ENCODE results near the gene USP15.
"Not testable (repeated sequence)": the region's sequence is repeated elsewhere in the genome, so short reads cannot be mapped to it uniquely, and the experiment has no call there.

USP15 gene

GRCh38 chr12:62435303-62436163 is 175.3 kb downstream of the USP15 start:
- Histone ChIP-seq H3K4me1 (ENCODE audit: control insufficient read depth, low read depth, low read length) (no peaks in the 10 kb centered on the region), H3K4me3 (ENCODE audit: low read length) (peak overlapping the region; percentile 53), H3K9me3 (ENCODE audit: control insufficient read depth, low read depth, low read length) (no peaks in the 10 kb centered on the region), H3K36me3 (ENCODE audit: control insufficient read depth, low read depth, low read length) (no peaks in the 10 kb centered on the region), H3K27me3 (ENCODE audit: control insufficient read depth, insufficient read depth, low read length) (peaks cover 53% of the 10 kb centered on the region), H3K27ac (ENCODE audit: low read length) (no peak overlapping the region), H3K9ac (ENCODE audit: low read length) (no peak overlapping the region)

DNA sequence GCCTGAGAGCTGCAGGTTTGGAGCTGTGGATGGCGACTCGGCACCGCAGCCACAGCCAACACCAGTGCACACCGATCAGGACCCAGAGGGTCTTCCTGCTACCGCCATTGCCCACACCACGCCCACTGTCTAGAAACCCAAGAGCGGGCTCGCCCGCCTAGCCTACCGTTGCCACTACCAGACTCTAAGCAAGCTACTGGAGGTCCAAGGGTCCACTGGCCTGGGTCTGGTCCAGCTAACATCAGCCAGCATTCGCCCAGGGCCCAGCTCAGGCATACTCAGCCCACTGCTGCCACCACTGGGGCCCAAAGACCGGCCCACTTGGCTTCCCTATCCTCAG is 175.9 kb downstream of the USP15 start:
- H3K27me3 ChIP-seq (ENCODE audit: control insufficient read depth, insufficient read depth, low read length): peaks cover 53% of the 10 kb centered on the region
- H3K9ac ChIP-seq (ENCODE audit: low read length): no peak overlapping the region
- H3K27ac ChIP-seq (ENCODE audit: low read length): no peak overlapping the region
- no peaks in the 10 kb centered on the region for H3K36me3 ChIP-seq (ENCODE audit: control insufficient read depth, low read depth, low read length)
- no peaks in the 10 kb centered on the region for H3K4me1 ChIP-seq (ENCODE audit: control insufficient read depth, low read depth, low read length)
- no peaks in the 10 kb centered on the region for H3K9me3 ChIP-seq (ENCODE audit: control insufficient read depth, low read depth, low read length)
- H3K4me3 ChIP-seq (ENCODE audit: low read length): peak overlapping the region; percentile 53

DNA sequence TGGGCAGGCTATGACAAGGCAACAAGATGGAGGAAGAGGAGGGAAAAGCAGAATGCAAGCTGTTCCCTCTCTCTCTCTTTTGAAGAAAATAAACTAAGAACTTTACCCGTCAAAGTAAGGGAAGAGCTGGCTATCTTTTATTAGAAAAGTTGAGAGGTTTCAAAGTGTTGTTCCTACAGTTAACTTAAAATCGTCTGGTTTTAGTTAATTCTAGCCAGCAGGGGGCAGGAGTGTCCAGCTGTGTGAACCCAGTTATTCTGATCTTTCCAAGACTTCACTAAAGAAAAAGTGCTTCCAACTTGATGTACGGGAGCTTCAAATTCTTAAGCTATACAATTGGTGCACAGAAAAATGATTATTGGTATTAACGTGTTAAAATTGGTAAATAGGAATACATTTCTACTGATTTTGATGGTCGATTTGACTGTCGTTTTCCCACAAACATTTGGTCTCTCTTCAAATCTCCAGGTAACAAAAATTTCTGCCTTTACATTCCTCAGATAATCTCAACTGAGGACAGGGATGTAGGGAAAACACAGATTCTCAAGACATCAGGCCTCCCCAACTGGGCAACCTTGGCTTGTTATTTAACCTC is 178.0 kb downstream of the USP15 start:
- Histone ChIP-seq H3K9me3 (ENCODE audit: control insufficient read depth, low read depth, low read length) (no peaks in the 10 kb centered on the region), H3K27ac (ENCODE audit: low read length) (no peak overlapping the region)

DNA sequence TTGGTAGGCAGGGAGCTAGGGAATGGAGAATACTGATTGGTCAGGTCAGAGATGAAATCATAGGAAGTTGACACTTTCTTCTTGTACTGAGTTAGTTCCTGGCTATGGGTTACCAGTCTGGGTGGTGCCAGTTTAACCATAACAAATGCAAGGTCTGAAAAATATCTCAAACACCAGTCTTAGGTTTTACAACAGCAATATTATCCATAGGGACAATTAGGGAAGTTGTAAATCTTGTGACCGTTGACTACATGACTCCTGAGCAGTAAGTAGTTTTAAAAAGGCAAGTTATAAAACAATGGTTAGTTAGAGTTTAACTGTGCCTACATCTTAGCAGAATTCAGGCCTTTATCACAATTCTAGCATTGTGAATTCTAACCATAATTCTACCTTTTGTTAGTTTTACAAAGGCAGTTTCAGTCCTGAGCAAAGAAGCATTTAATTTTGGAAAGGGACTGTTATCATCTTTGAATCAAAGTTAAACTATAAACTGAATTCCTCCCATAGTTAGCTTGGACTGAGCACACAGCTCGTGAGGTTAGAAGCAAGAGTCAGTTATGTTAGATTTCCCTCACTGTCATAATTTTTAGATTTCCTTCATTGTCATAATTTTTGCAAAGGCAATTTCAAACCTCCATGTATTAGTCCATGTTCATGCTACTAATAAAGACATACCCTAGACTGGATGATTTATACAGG is 186.7 kb downstream of the USP15 start:
- H3K4me1 ChIP-seq (ENCODE audit: control insufficient read depth, low read depth, low read length): no peaks in the 10 kb centered on the region
- H3K36me3 ChIP-seq (ENCODE audit: control insufficient read depth, low read depth, low read length): no peaks in the 10 kb centered on the region
- no peak overlapping the region for H3K9ac ChIP-seq (ENCODE audit: low read length)
- no peaks in the 10 kb centered on the region for H3K27me3 ChIP-seq (ENCODE audit: control insufficient read depth, insufficient read depth, low read length)
- H3K9me3 ChIP-seq (ENCODE audit: control insufficient read depth, low read depth, low read length): no peaks in the 10 kb centered on the region
- H3K27ac ChIP-seq (ENCODE audit: low read length): no peak overlapping the region
- no peak overlapping the region for H3K4me3 ChIP-seq (ENCODE audit: low read length)

More for the DNA sequence above, 178.0 kb downstream of the USP15 start:
- no peak overlapping the region for H3K9ac ChIP-seq (ENCODE audit: low read length)
- H3K4me3 ChIP-seq (ENCODE audit: low read length): no peak overlapping the region
- H3K36me3 ChIP-seq (ENCODE audit: control insufficient read depth, low read depth, low read length): no peaks in the 10 kb centered on the region
- H3K4me1 ChIP-seq (ENCODE audit: control insufficient read depth, low read depth, low read length): no peaks in the 10 kb centered on the region
- peaks cover 40% of the 10 kb centered on the region for H3K27me3 ChIP-seq (ENCODE audit: control insufficient read depth, insufficient read depth, low read length)

DNA sequence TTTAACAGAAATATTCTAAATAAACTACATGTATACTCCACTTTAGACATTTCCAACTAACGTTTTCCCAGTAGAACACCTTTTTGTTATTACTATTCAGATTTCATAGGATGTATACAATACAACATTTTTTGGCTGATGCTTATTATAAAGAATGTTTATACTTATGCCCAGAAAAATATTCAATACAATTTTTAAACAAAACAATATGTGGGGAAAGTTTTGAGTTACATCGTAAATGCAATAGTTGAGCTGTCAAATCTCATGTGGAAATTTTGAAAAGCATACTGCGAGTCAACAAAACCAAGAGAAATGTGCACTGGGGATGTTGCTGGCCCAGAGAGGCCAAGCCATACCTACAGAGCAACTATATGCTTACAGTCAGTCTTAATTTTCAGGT is 188.2 kb downstream of the USP15 start:
- Histone ChIP-seq H3K9me3 (ENCODE audit: control insufficient read depth, low read depth, low read length) (no peaks in the 10 kb centered on the region), H3K36me3 (ENCODE audit: control insufficient read depth, low read depth, low read length) (no peaks in the 10 kb centered on the region), H3K4me1 (ENCODE audit: control insufficient read depth, low read depth, low read length) (no peaks in the 10 kb centered on the region), H3K27me3 (ENCODE audit: control insufficient read depth, insufficient read depth, low read length) (no peaks in the 10 kb centered on the region), H3K4me3 (ENCODE audit: low read length) (no peak overlapping the region), H3K27ac (ENCODE audit: low read length) (no peak overlapping the region), H3K9ac (ENCODE audit: low read length) (no peak overlapping the region)

- H3K4me1 ChIP-seq (ENCODE audit: control insufficient read depth, low read depth, low read length): not testable (repeated sequence)
Observed at GRCh38 chr12:62455429-62455828, 195.2 kb downstream of the USP15 start.

GRCh38 chr12:62458626-62459025 is 198.4 kb downstream of the USP15 start:
- Histone ChIP-seq H3K9me3 (ENCODE audit: control insufficient read depth, low read depth, low read length) (peaks cover under 1% of the 10 kb centered on the region), H3K27me3 (ENCODE audit: control insufficient read depth, insufficient read depth, low read length) (no peaks in the 10 kb centered on the region), H3K4me1 (ENCODE audit: control insufficient read depth, low read depth, low read length) (no peaks in the 10 kb centered on the region), H3K27ac (ENCODE audit: low read length) (no peak overlapping the region), H3K36me3 (ENCODE audit: control insufficient read depth, low read depth, low read length) (no peaks in the 10 kb centered on the region), H3K9ac (ENCODE audit: low read length) (no peak overlapping the region), H3K4me3 (ENCODE audit: low read length) (no peak overlapping the region)

More at GRCh38 chr12:62455429-62455828, 195.2 kb downstream of the USP15 start:
- not testable (repeated sequence) for H3K9me3 ChIP-seq (ENCODE audit: control insufficient read depth, low read depth, low read length); H3K27ac ChIP-seq (ENCODE audit: low read length); H3K36me3 ChIP-seq (ENCODE audit: control insufficient read depth, low read depth, low read length); H3K4me3 ChIP-seq (ENCODE audit: low read length); H3K27me3 ChIP-seq (ENCODE audit: control insufficient read depth, insufficient read depth, low read length); H3K9ac ChIP-seq (ENCODE audit: low read length)

GRCh38 chr12:62459976-62460375 is 199.8 kb downstream of the USP15 start:
- Histone ChIP-seq H3K4me1 (ENCODE audit: control insufficient read depth, low read depth, low read length) (no peaks in the 10 kb centered on the region), H3K9me3 (ENCODE audit: control insufficient read depth, low read depth, low read length) (peaks cover 4% of the 10 kb centered on the region), H3K4me3 (ENCODE audit: low read length) (no peak overlapping the region), H3K9ac (ENCODE audit: low read length) (no peak overlapping the region), H3K27me3 (ENCODE audit: control insufficient read depth, insufficient read depth, low read length) (no peaks in the 10 kb centered on the region), H3K36me3 (ENCODE audit: control insufficient read depth, low read depth, low read length) (no peaks in the 10 kb centered on the region), H3K27ac (ENCODE audit: low read length) (no peak overlapping the region)

DNA sequence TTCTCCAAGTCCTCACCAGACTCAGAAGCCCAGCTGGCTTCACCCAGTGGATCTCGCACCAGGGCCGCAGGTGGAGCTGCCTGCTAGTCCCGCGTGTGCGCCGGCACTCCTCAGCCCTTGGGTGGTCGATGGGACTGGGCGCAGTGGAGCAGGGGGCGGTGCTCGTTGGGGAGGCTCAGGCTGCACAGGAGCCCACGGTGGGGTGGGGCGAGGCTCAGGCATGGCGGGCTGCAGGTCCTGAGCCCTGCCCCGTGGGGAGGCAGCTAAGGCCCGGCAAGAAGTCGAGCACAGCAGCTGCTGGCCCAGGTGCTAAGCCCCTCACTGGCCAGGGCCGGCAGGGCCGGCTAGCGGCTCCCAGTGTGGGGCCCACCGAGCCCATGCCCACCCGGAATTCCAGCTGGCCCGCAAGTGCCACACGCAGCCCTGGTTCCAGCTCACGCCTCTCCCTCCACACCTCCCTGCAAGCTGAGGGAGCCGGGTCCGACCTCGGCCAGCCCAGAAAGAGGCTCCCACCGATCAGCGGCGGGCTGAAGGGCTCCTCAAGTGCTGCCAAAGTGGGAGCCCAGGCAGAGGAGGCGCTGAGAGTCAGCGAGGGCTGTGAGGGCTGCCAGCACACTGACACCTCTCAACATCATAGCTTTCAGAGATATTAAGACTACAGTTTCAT is 201.1 kb downstream of the USP15 start:
- not testable (repeated sequence) for H3K4me3 ChIP-seq (ENCODE audit: low read length); H3K9me3 ChIP-seq (ENCODE audit: control insufficient read depth, low read depth, low read length); H3K36me3 ChIP-seq (ENCODE audit: control insufficient read depth, low read depth, low read length); H3K27me3 ChIP-seq (ENCODE audit: control insufficient read depth, insufficient read depth, low read length); H3K4me1 ChIP-seq (ENCODE audit: control insufficient read depth, low read depth, low read length); H3K27ac ChIP-seq (ENCODE audit: low read length); H3K9ac ChIP-seq (ENCODE audit: low read length)

DNA sequence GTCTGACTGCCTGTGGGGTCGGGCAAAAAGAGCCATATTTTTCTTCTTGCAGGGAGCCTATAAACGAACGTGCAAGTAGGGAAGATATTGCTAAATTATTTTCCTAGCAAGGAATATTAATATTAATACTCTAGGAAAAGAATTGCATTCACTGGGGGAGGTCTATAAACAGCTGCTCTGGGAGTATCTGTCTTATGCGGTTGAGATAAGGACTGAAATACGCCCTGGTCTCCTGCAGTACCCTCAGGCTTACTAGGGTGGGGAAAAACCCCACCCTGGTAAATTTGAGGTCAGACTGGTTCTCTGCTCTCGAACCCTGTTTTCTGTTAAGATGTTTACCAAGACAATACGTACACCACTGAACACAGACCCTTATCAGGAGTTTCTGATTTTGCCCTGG is 203.0 kb downstream of the USP15 start:
- H3K9me3 ChIP-seq (ENCODE audit: control insufficient read depth, low read depth, low read length); H3K36me3 ChIP-seq (ENCODE audit: control insufficient read depth, low read depth, low read length); H3K9ac ChIP-seq (ENCODE audit: low read length); H3K4me3 ChIP-seq (ENCODE audit: low read length); H3K27me3 ChIP-seq (ENCODE audit: control insufficient read depth, insufficient read depth, low read length); H3K27ac ChIP-seq (ENCODE audit: low read length); H3K4me1 ChIP-seq (ENCODE audit: control insufficient read depth, low read depth, low read length): not testable (repeated sequence)

Measured in iPS-18a (cell line).